Activated CD8-positive, alpha-beta memory T cell treated with anti-CD3 and anti-CD28 coated beads, Interleukin-2, amount 50 U/mL, for 48 hours (primary cell): ENCODE data around the gene EPB41L2.
"Not testable (repeated sequence)": the region's sequence is repeated elsewhere in the genome, so short reads cannot be mapped to it uniquely, and the experiment has no call there.

Experiments used
- DNase-seq: peaks from one replicate; pipeline ENCODE4 v3.0.0-alpha.2; 2020

EPB41L2 gene

GRCh38 chr6:131001945-131002660, 60.9 kb downstream of the EPB41L2 start:
- no peak for DNase-seq

GRCh38 chr6:131001111-131001736, 61.8 kb downstream of the EPB41L2 start:
- no peak for DNase-seq

- DNase-seq, result no peak
Measured at GRCh38 chr6:131000544-131000943, 62.5 kb downstream of the EPB41L2 start.

- DNase-seq, result no peak
Measured at GRCh38 chr6:130997061-130997753, 65.8 kb downstream of the EPB41L2 start.

- no peak for DNase-seq
Measured at GRCh38 chr6:130996635-130997034, 66.4 kb downstream of the EPB41L2 start.

- DNase-seq, result no peak
Measured at GRCh38 chr6:130995783-130996447, 67.1 kb downstream of the EPB41L2 start.

- DNase-seq, result no peak
Measured at GRCh38 chr6:130994319-130995097, 68.5 kb downstream of the EPB41L2 start.

GRCh38 chr6:130993292-130993765, 69.7 kb downstream of the EPB41L2 start:
- DNase-seq, result no peak

- DNase-seq, result no peak
Measured at GRCh38 chr6:130991422-130992137, 71.5 kb downstream of the EPB41L2 start.

GRCh38 chr6:130987539-130987938, 75.5 kb downstream of the EPB41L2 start:
- not testable (repeated sequence) for DNase-seq

- no peak for DNase-seq
Measured at GRCh38 chr6:130985115-130985514, 77.9 kb downstream of the EPB41L2 start.

- DNase-seq, result no peak
Measured at GRCh38 chr6:130982941-130983456, 80.0 kb downstream of the EPB41L2 start.

- DNase-seq, result no peak
Measured at GRCh38 chr6:130982135-130982534, 80.9 kb downstream of the EPB41L2 start.

- DNase-seq, result no peak
Measured at GRCh38 chr6:130981409-130981808, 81.6 kb downstream of the EPB41L2 start.

GRCh38 chr6:130980310-130981032, 82.6 kb downstream of the EPB41L2 start:
- DNase-seq, result no peak

- DNase-seq, result no peak
Measured at GRCh38 chr6:130978660-130979396, 84.2 kb downstream of the EPB41L2 start.

GRCh38 chr6:130978180-130978579, 84.9 kb downstream of the EPB41L2 start:
- DNase-seq, result no peak

GRCh38 chr6:130975325-130975724, 87.7 kb downstream of the EPB41L2 start:
- DNase-seq, result no peak

- no peak for DNase-seq
Measured at GRCh38 chr6:130973521-130974277, 89.3 kb downstream of the EPB41L2 start.
